ENCODE results near the gene CEP112. TPM values are rescaled to one million over a fixed set of nuclear protein-coding genes. Genes with fewer than 3 reads are reported as not detected.

Gene CEP112
- total and polyA plus RNA-seq, 10 of the 15 experiments (the other 5 are each of a cell fraction or from before 2014, with no cell fraction given), result 0.11 to 3.8 (median 0.32) TPM; not detected in 1

DNA sequence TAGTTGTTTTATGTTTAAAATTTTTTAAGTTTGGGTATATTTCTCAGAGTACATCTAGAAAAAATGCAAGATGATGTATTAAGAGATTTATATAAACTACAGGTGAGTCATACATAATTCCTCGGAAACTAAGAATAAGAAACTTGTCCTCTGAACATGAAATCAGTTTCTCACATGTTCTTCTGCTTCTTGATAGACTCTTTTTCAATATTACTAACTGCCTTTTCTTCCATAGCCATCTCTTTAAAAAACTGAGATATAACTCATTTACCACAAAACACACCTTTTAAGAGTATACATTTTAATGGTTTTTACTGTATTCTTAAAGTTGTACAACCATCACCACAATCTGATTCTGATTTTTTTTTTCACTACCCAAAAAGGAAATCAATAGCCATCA, 392.1 kb downstream of the CEP112 start:
- H3K9ac ChIP-seq (ENCODE audit: control insufficient read depth, insufficient read depth, low read length), result no peak overlapping the region
- H3K4me3 ChIP-seq, result no peak overlapping the region
- FAIRE-seq (no peak), ATAC-seq (peak; percentile 60), DNase-seq (ENCODE audit: low read depth, low spot score) (no peak)
- H3K4me2 ChIP-seq (ENCODE audit: control insufficient read depth, insufficient read depth), result no peak overlapping the region
- in situ Hi-C loops (cut with MboI) (no loop called here), intact Hi-C loops (cut with micrococcal nuclease; ENCODE audit: unreplicated experiment) (loop anchor here (10.0 kb wide), 2 partner anchors 235 to 565 kb away; partner anchors contain the start of gene AXIN2)
- ChIA-PET SMC1A (ENCODE audit: uncharacterized antibody, unreplicated experiment) (no interaction called here), POLR2A (no interaction called here), RAD21 (ENCODE audit: unreplicated experiment) (no interaction called here), CTCF (no interaction called here)
- H3K27ac ChIP-seq (ENCODE audit: control insufficient read depth, insufficient read depth), result no peak overlapping the region
- no peak overlapping the region for H2AFZ ChIP-seq (ENCODE audit: control insufficient read depth, low read depth, low read length)
- peaks cover 2% of the 10 kb centered on the region; the same call in 2 of the 3 replicates for H3K9me3 ChIP-seq (replicated peaks; ENCODE audit: control insufficient read depth, insufficient read depth, low read length)
- H3K4me1 ChIP-seq (ENCODE audit: control insufficient read depth, insufficient read depth, low read length), result no peaks in the 10 kb centered on the region
- WGBS (ENCODE audit: insufficient coverage, insufficient replicate concordance, low lambda C conversion rate, missing lambda C conversion rate), result 0% methylated on average over 1 of the region's 1 CpG
- H3K79me2 ChIP-seq (ENCODE audit: control insufficient read depth, insufficient read depth, low read length), result no peaks in the 10 kb centered on the region
- no peaks in the 10 kb centered on the region for H3K36me3 ChIP-seq (ENCODE audit: control insufficient read depth in 2 of 2, insufficient read depth in 2 of 2, low read length in 1 of 2)
- no peaks in the 10 kb centered on the region for H3K27me3 ChIP-seq (replicated peaks in 1 of 2; ENCODE audit: control insufficient read depth in 2 of 2, insufficient read depth in 2 of 2, low read length in 1 of 2)
- no TSS peak for BruUV-seq (replicated peaks)
- no peak for TF ChIP-seq PAX8 (IDR thresholded peaks at IDR 0.05)
- no peak for TF ChIP-seq HDGF (IDR thresholded peaks at IDR 0.05)
- no peak for TF ChIP-seq ASH2L (IDR thresholded peaks at IDR 0.05; ENCODE audit: borderline replicate concordance, low read depth)
- TF ChIP-seq JUNB (IDR thresholded peaks at IDR 0.05), result peak; percentile 65
- TF ChIP-seq, protein P1, sequence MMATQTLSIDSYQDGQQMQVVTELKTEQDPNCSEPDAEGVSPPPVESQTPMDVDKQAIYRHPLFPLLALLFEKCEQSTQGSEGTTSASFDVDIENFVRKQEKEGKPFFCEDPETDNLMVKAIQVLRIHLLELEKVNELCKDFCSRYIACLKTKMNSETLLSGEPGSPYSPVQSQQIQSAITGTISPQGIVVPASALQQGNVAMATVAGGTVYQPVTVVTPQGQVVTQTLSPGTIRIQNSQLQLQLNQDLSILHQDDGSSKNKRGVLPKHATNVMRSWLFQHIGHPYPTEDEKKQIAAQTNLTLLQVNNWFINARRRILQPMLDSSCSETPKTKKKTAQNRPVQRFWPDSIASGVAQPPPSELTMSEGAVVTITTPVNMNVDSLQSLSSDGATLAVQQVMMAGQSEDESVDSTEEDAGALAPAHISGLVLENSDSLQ (IDR thresholded peaks at IDR 0.05), result no peak
- no peak for TF ChIP-seq YY1 (IDR thresholded peaks at IDR 0.05; ENCODE audit: low read depth, low read length)
- no peaks in the 10 kb centered on the region for H4K20me1 ChIP-seq (ENCODE audit: control insufficient read depth, insufficient read depth)

DNA sequence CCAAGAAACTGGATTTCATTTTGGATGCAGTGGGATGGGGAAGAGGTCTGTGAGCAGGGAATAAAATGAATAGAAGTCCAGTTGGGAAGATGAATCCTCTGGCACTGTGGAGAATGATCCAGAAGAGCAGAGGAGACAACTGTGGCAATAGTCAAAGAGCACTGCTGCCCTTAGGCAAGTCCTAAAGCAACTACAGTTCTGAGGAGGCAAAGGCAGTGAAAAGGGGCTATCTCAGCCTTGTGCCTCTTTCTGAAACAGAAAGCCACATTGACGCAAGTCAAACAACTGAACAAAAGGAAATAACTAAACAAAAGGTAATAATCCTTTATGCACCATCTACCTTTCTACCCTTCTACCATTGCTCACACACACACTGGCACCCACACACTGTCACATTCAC, 392.5 kb downstream of the CEP112 start:
- no TSS peak for BruUV-seq (replicated peaks)
- peaks cover 2% of the 10 kb centered on the region; the same call in 2 of the 3 replicates for H3K9me3 ChIP-seq (replicated peaks; ENCODE audit: control insufficient read depth, insufficient read depth, low read length)
- DNase-seq (ENCODE audit: low read depth, low spot score) (no peak), ATAC-seq (peak; percentile 96), FAIRE-seq (peak; percentile 41)
- H3K79me2 ChIP-seq (ENCODE audit: control insufficient read depth, insufficient read depth, low read length), result no peaks in the 10 kb centered on the region
- intact Hi-C loops (cut with micrococcal nuclease; ENCODE audit: unreplicated experiment), result loop anchor here (10.0 kb wide), 2 partner anchors 235 to 565 kb away; partner anchors contain the start of gene AXIN2
- CTCF ChIA-PET, result no interaction called here
- H4K20me1 ChIP-seq (ENCODE audit: control insufficient read depth, insufficient read depth), result no peaks in the 10 kb centered on the region
- 0% methylated on average over 1 of the region's 1 CpG for WGBS (ENCODE audit: insufficient coverage, insufficient replicate concordance, low lambda C conversion rate, missing lambda C conversion rate)
- POLR2A ChIA-PET, result no interaction called here
- no peaks in the 10 kb centered on the region for H3K4me1 ChIP-seq (ENCODE audit: control insufficient read depth, insufficient read depth, low read length)
- RAD21 ChIA-PET (ENCODE audit: unreplicated experiment), result no interaction called here
- H3K4me2 ChIP-seq (ENCODE audit: control insufficient read depth, insufficient read depth), result no peak overlapping the region
- no peaks in the 10 kb centered on the region for H3K27me3 ChIP-seq (replicated peaks in 1 of 2; ENCODE audit: control insufficient read depth in 2 of 2, insufficient read depth in 2 of 2, low read length in 1 of 2)
- H3K27ac ChIP-seq (ENCODE audit: control insufficient read depth, insufficient read depth), result no peak overlapping the region
- no peak overlapping the region for H3K4me3 ChIP-seq
- H3K36me3 ChIP-seq (ENCODE audit: control insufficient read depth in 2 of 2, insufficient read depth in 2 of 2, low read length in 1 of 2), result no peaks in the 10 kb centered on the region
- SMC1A ChIA-PET (ENCODE audit: uncharacterized antibody, unreplicated experiment), result no interaction called here
- no peak overlapping the region for H2AFZ ChIP-seq (ENCODE audit: control insufficient read depth, low read depth, low read length)
- no peak for TF ChIP-seq SP1 (IDR thresholded peaks at IDR 0.05; ENCODE audit: low read depth, low read length)
- no peak for TF ChIP-seq ZNF622 (IDR thresholded peaks at IDR 0.05)
- no peak for TF ChIP-seq RFX5 (IDR thresholded peaks at IDR 0.05; ENCODE audit: low read depth, low read length)
- no peak for TF ChIP-seq POLR2AphosphoS2 (IDR thresholded peaks at IDR 0.05; ENCODE audit: low read depth, low read length)
- TF ChIP-seq, protein P2, sequence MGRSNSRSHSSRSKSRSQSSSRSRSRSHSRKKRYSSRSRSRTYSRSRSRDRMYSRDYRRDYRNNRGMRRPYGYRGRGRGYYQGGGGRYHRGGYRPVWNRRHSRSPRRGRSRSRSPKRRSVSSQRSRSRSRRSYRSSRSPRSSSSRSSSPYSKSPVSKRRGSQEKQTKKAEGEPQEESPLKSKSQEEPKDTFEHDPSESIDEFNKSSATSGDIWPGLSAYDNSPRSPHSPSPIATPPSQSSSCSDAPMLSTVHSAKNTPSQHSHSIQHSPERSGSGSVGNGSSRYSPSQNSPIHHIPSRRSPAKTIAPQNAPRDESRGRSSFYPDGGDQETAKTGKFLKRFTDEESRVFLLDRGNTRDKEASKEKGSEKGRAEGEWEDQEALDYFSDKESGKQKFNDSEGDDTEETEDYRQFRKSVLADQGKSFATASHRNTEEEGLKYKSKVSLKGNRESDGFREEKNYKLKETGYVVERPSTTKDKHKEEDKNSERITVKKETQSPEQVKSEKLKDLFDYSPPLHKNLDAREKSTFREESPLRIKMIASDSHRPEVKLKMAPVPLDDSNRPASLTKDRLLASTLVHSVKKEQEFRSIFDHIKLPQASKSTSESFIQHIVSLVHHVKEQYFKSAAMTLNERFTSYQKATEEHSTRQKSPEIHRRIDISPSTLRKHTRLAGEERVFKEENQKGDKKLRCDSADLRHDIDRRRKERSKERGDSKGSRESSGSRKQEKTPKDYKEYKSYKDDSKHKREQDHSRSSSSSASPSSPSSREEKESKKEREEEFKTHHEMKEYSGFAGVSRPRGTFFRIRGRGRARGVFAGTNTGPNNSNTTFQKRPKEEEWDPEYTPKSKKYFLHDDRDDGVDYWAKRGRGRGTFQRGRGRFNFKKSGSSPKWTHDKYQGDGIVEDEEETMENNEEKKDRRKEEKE (IDR thresholded peaks at IDR 0.05), result no peak
- no peak for TF ChIP-seq ESRRA (IDR thresholded peaks at IDR 0.05; ENCODE audit: low read length)
- TF ChIP-seq DPF2 (IDR thresholded peaks at IDR 0.05), result no peak
- no peak overlapping the region for H3K9ac ChIP-seq (ENCODE audit: control insufficient read depth, insufficient read depth, low read length)
- in situ Hi-C loops (cut with MboI), result no loop called here

Data from GM12878 (cell line).